Astrocyte of the cerebellum (primary cell): Measurements from ENCODE around the gene TRIM45.

Experiments used
- DNase-seq: peaks from one replicate; pipeline ENCODE4 v3.0.0-alpha.2; 2011; ENCODE audit warnings: low read depth
- H3K4me3 ChIP-seq: 2 replicates; pipeline ENCODE4 v1.5.1; 2011; ENCODE audit warnings: mild to moderate bottlenecking, low read depth, low read length, moderate library complexity
- CTCF ChIP-seq: IDR thresholded peaks from 2 replicates; pipeline ENCODE4 v1.5.1; 2012; ENCODE audit warnings: low read length, low read depth, moderate library complexity, mild to moderate bottlenecking; ENCODE audit errors: missing control alignments
- in situ Hi-C: cut with HindIII; loops from 2 replicates; pipeline ENCODE4 v1.10.0; 2017; ENCODE audit warnings: low sequenced_read_pairs

The TRIM45 gene

DNA sequence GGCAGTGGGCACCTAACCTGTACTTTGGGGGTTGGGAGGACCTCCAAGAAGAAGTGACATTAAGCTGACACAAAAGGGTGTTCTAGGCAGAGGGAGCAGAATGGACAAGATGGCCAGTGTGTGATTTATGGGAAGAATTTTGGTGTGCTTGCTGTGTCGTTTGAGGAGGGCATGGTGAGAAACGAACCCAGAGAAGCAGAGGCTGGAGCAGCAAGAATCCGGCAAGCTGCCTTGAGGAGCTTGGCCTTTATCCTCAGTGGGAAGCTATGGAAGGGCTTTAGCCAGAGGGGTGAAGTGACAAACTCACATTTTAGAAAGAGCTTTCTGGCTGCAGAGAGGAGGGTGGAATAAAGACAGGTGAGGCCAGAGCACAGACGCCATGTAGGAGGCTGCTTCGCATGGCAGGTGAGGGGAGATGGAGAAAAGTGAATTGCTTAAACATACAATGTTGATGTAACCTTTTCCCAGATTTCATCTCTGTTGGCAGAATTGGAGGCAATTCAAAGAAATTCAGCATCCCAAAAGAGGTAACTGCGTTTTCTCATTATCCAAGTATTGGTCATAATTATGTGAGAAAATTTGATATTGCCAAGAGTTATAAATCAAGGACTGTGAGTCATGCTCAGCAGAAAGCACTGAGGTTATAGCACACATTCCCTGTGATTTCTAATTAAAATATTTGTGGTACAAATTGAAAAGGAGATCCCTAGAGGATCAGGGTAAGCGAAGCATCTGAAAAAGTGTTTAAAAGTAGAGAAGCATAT is 26.5 kb downstream of the TRIM45 start:
- H3K4me3 ChIP-seq = no peak overlapping the region
- peak; percentile 93 for DNase-seq
- no peak for TF ChIP-seq CTCF
- in situ Hi-C loops = no loop called here

- in situ Hi-C loops = no loop called here
- peak; percentile 79 for DNase-seq
- peak; percentile 51 for TF ChIP-seq CTCF
- H3K4me3 ChIP-seq = no peak overlapping the region
These were observed 27.5 kb downstream of the TRIM45 start for GRCh38 chr1:117093870-117094621.

GRCh38 chr1:117093091-117093534 is 28.4 kb downstream of the TRIM45 start:
- no peak for TF ChIP-seq CTCF
- in situ Hi-C loops = no loop called here
- DNase-seq = peak; percentile 93
- no peak overlapping the region for H3K4me3 ChIP-seq

- no peak for TF ChIP-seq CTCF
- in situ Hi-C loops = no loop called here
- DNase-seq = no peak
These were observed 29.0 kb downstream of the TRIM45 start for GRCh38 chr1:117092594-117092993.

DNA sequence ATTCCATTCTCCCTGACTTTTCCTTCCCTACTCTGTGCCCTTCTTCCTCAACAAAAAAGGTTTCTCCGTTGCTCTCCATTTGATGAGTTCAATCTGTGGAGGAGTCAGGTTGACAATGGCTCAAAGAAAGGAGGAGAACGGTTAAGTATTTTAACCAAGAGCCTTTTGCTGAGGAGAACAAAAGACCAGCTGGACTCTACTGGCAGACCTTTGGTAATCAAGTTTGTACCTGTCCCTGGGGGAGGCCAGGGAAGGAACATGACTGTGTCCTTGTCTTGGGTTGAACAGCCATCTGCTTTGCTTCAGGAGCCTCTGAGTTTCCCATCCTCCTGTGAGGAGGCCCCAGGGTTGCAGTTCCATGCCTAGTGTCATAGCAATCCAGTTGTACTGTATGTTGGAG is 31.6 kb downstream of the TRIM45 start:
- H3K4me3 ChIP-seq = no peak overlapping the region
- no peak for DNase-seq
- in situ Hi-C loops = no loop called here
- no peak for TF ChIP-seq CTCF

More at GRCh38 chr1:117092594-117092993, 29.0 kb downstream of the TRIM45 start:
- H3K4me3 ChIP-seq = no peak overlapping the region

DNA sequence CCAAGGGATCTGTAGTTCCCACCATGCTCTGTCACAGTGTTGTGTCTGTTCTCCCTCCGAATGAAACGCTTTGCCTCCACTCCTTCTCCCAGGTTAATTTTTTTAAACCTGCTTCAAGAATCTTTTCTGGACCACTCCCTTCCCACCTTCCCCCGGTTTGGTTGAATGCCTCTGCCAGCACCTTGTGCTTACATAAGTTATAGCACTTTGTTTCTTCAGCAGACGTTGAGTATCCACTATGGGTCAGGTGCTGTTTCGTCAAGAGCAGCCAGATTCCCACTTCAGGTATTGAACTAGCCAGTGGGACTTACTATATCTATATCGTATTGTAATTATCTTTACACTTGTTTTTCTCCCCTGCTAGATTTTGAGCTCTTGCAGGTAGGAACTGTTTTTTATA is 33.9 kb downstream of the TRIM45 start:
- in situ Hi-C loops = no loop called here
- H3K4me3 ChIP-seq = no peak overlapping the region
- no peak for TF ChIP-seq CTCF
- DNase-seq = no peak
